Uterus (tissue), 2 donors: ENCODE data around the gene REV1.

Experiments
- POLR2A ChIP-seq, 2 donors: fragments of 450-650 bp; IDR thresholded peaks; one replicate each; pipeline ENCODE4 v1.6.1; 2016; ENCODE audit warnings: antibody characterized with exemption in 2 of 2, mild to moderate bottlenecking in 1 of 2, moderate library complexity in 1 of 2
- TF ChIP-seq, protein P1 (sequence below), 4 experiments: fragments of 200-600 bp in 2 of 4; fragments of 450-650 bp in 2 of 4; sonication (generic) in 2 of 4; IDR thresholded peaks; one replicate each; pipeline ENCODE4 v1.5.1; 2016 to 2019; ENCODE audit warnings: antibody characterized with exemption in 4 of 4, mild to moderate bottlenecking in 2 of 4, moderate library complexity in 1 of 4

DNA sequence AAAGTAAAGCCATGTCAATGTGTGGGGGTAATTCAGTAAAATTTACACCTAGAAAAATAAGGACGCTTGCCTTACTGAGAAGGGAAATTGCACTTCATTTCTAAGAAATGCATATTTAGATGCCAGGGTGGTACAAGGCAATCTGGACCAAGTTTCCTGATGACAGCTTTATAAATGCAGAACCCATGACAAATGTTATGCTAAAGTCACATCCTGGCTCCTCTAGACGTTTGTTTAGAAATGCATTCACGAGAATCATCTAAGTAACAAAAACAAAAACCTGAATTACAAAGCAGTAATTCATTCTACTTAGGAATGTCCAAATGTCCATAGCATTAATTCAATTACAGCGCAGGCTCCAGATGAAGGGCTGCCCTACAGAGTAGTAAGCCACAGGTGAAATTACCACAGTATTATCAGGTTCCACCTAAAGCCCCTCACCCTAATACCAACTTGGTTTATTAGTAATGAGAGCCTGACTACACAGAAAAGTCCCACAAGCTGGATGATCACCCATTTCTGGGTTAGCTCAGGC lies 49.8 kb downstream of the REV1 start:
- TF ChIP-seq, protein P1, sequence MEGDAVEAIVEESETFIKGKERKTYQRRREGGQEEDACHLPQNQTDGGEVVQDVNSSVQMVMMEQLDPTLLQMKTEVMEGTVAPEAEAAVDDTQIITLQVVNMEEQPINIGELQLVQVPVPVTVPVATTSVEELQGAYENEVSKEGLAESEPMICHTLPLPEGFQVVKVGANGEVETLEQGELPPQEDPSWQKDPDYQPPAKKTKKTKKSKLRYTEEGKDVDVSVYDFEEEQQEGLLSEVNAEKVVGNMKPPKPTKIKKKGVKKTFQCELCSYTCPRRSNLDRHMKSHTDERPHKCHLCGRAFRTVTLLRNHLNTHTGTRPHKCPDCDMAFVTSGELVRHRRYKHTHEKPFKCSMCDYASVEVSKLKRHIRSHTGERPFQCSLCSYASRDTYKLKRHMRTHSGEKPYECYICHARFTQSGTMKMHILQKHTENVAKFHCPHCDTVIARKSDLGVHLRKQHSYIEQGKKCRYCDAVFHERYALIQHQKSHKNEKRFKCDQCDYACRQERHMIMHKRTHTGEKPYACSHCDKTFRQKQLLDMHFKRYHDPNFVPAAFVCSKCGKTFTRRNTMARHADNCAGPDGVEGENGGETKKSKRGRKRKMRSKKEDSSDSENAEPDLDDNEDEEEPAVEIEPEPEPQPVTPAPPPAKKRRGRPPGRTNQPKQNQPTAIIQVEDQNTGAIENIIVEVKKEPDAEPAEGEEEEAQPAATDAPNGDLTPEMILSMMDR (IDR thresholded peaks at IDR 0.05), result no peak
- TF ChIP-seq POLR2A (IDR thresholded peaks at IDR 0.05), result no peak
